T47D (cell line): ENCODE results near the gene CCDC38.
"Not testable (repeated sequence)": the region's sequence is repeated elsewhere in the genome, so short reads cannot be mapped to it uniquely, and the experiment has no call there.

Experiments used
- DNase-seq, 2 experiments: peaks; one replicate each; pipeline versions ENCODE4 v3.0.0 to v3.0.0-alpha.2; 2011 to 2012; ENCODE audit warnings: low read depth in 1 of 2, low spot score in 1 of 2
- JUND ChIP-seq: IDR thresholded peaks from 2 replicates; pipeline ENCODE4 v1.6.1; 2012; ENCODE audit warnings: low read depth
- in situ Hi-C: cut with HindIII; loops from 2 replicates; pipeline ENCODE4 v1.10.0; 2016; ENCODE audit warnings: low sequenced_read_pairs, low pct_unique_long_range_greater_than_20kb

The CCDC38 gene

GRCh38 chr12:95975491-95975890 lies 33.1 kb upstream of the CCDC38 start:
- TF ChIP-seq JUND: no peak
- in situ Hi-C loops: no loop called here
- DNase-seq: no peak

GRCh38 chr12:95974358-95974757 lies 31.9 kb upstream of the CCDC38 start:
- DNase-seq: peak in 1 of 2 experiments; percentile 15
- TF ChIP-seq JUND: no peak
- in situ Hi-C loops: no loop called here

- in situ Hi-C loops: no loop called here
- TF ChIP-seq JUND: no peak
- no peak for DNase-seq
Observed at GRCh38 chr12:95972832-95973456, 30.5 kb upstream of the CCDC38 start.

- in situ Hi-C loops: no loop called here
- TF ChIP-seq JUND: no peak
- no peak for DNase-seq
Observed at GRCh38 chr12:95970905-95971304, 28.5 kb upstream of the CCDC38 start.

GRCh38 chr12:95969116-95969515 lies 26.7 kb upstream of the CCDC38 start:
- in situ Hi-C loops: not testable (repeated sequence)

GRCh38 chr12:95967301-95967700 lies 24.9 kb upstream of the CCDC38 start:
- DNase-seq: no peak
- no peak for TF ChIP-seq JUND

More at GRCh38 chr12:95969116-95969515, 26.7 kb upstream of the CCDC38 start:
- DNase-seq: not testable (repeated sequence)

GRCh38 chr12:95966287-95966870 lies 24.0 kb upstream of the CCDC38 start:
- in situ Hi-C loops: no loop called here
- peak; percentile 52; the same call in 1 of the 2 replicates for TF ChIP-seq JUND

More at GRCh38 chr12:95967301-95967700, 24.9 kb upstream of the CCDC38 start:
- in situ Hi-C loops: no loop called here

GRCh38 chr12:95963096-95963495 lies 20.7 kb upstream of the CCDC38 start:
- in situ Hi-C loops: no loop called here
- TF ChIP-seq JUND: no peak
- DNase-seq: peak in 1 of 2 experiments; percentile 73

More at GRCh38 chr12:95966287-95966870, 24.0 kb upstream of the CCDC38 start:
- DNase-seq: peak; percentile 68 to 94

GRCh38 chr12:95962222-95962621 lies 19.8 kb upstream of the CCDC38 start:
- in situ Hi-C loops: no loop called here
- DNase-seq: no peak
- TF ChIP-seq JUND: no peak

GRCh38 chr12:95960241-95960640 lies 17.8 kb upstream of the CCDC38 start:
- no peak for TF ChIP-seq JUND
- DNase-seq: no peak
- in situ Hi-C loops: no loop called here

GRCh38 chr12:95959107-95959506 lies 16.7 kb upstream of the CCDC38 start:
- DNase-seq: peak; percentile 74 to 75
- TF ChIP-seq JUND: no peak
- in situ Hi-C loops: no loop called here

GRCh38 chr12:95956557-95957145 lies 14.2 kb upstream of the CCDC38 start:
- no peak for DNase-seq
- in situ Hi-C loops: no loop called here
- TF ChIP-seq JUND: no peak

GRCh38 chr12:95955549-95956159 lies 13.2 kb upstream of the CCDC38 start:
- no peak for DNase-seq
- TF ChIP-seq JUND: no peak
- in situ Hi-C loops: no loop called here

- DNase-seq: no peak
- no peak for TF ChIP-seq JUND
- in situ Hi-C loops: no loop called here
Observed at GRCh38 chr12:95953000-95953399, 10.6 kb upstream of the CCDC38 start.
